T-helper 1 cell treated with Interleukin-12 subunit alpha and Interleukin-12 subunit beta and Interleukin-4 antibody, amounts not matched to agents 30 ng/mL and 1 ng/mL, for 36 hours (primary cell): ENCODE results near the gene FZD1. TPM values are rescaled to one million over a fixed set of nuclear protein-coding genes. Genes with fewer than 3 reads are reported as not detected.

Experiments
- intact Hi-C: fragments of 100-400 bp; cut with micrococcal nuclease; formaldehyde crosslinking; loops from one replicate; pipeline ENCODE4 v1.15.1; 2024
- total RNA-seq: library from RNA; stranded (reverse); gene quantifications from 2 replicates; pipeline ENCODE4 v1.2.3, GENCODE V29; 2022

The FZD1 gene
- 0.68 and 0.76 TPM in 2 replicates for total RNA-seq

- intact Hi-C loops, result loop anchor here (1.0 to 10.0 kb wide), 4 partner anchors 177 to 1019 kb away; partner anchors contain the start of genes ANKIB1, CFAP69, KRIT1 and MTERF1
Observed at GRCh38 chr7:91264046-91264923, at the start of gene FZD1. Gene FZD1 (plus strand): TSS chr7:91264433. CDS start chr7:91264881, 448 bp downstream.

GRCh38 chr7:91226411-91226810 is 37.8 kb upstream of the FZD1 start:
- intact Hi-C loops, result no loop called here

GRCh38 chr7:91228327-91228726 is 35.9 kb upstream of the FZD1 start:
- intact Hi-C loops, result no loop called here

- intact Hi-C loops, result no loop called here
Observed at GRCh38 chr7:91228927-91229558, 35.2 kb upstream of the FZD1 start.

GRCh38 chr7:91230100-91230499 is 34.1 kb upstream of the FZD1 start:
- intact Hi-C loops, result no loop called here

- intact Hi-C loops, result no loop called here
Observed at GRCh38 chr7:91230503-91230902, 33.7 kb upstream of the FZD1 start.

- intact Hi-C loops, result no loop called here
Observed at GRCh38 chr7:91233212-91233611, 31.0 kb upstream of the FZD1 start.

- intact Hi-C loops, result no loop called here
Observed at GRCh38 chr7:91235211-91235832, 28.9 kb upstream of the FZD1 start.

- intact Hi-C loops, result no loop called here
Observed at GRCh38 chr7:91239171-91239604, 25.0 kb upstream of the FZD1 start.

- intact Hi-C loops, result no loop called here
Observed at GRCh38 chr7:91239772-91240171, 24.5 kb upstream of the FZD1 start.

- intact Hi-C loops, result no loop called here
Observed at GRCh38 chr7:91240376-91240941, 23.8 kb upstream of the FZD1 start.

GRCh38 chr7:91242097-91242844 is 22.0 kb upstream of the FZD1 start:
- intact Hi-C loops, result no loop called here

- intact Hi-C loops, result no loop called here
Observed at GRCh38 chr7:91243591-91244301, 20.5 kb upstream of the FZD1 start.

- intact Hi-C loops, result no loop called here
Observed at GRCh38 chr7:91247500-91247899, 16.7 kb upstream of the FZD1 start.

GRCh38 chr7:91248996-91249395 is 15.2 kb upstream of the FZD1 start:
- intact Hi-C loops, result no loop called here

GRCh38 chr7:91249506-91250233 is 14.6 kb upstream of the FZD1 start:
- intact Hi-C loops, result no loop called here

- intact Hi-C loops, result no loop called here
Observed at GRCh38 chr7:91250706-91251105, 13.5 kb upstream of the FZD1 start.

- intact Hi-C loops, result no loop called here
Observed at GRCh38 chr7:91251877-91252276, 12.4 kb upstream of the FZD1 start.

- intact Hi-C loops, result loop anchor here (1.0 to 10.0 kb wide), 4 partner anchors 176 to 1019 kb away; partner anchors contain the start of genes ANKIB1, CFAP69, KRIT1 and MTERF1
Observed at GRCh38 chr7:91263384-91264045, 718 bp upstream of the FZD1 start.
